Measurements from ENCODE around the gene SHISAL1. TPM values are rescaled to one million over a fixed set of nuclear protein-coding genes. Genes with fewer than 3 reads are reported as not detected.

The SHISAL1 gene
- total and polyA plus RNA-seq, 2 experiments from 2014 or later: 0.58 to 2.2 TPM

- no peak for DNase-seq
- Histone ChIP-seq H3K9ac (no peak overlapping the region), H3K9me3 (ENCODE audit: low read depth) (no peaks in the 10 kb centered on the region), H4K20me1 (ENCODE audit: insufficient read depth) (no peaks in the 10 kb centered on the region), H2AFZ (no peak overlapping the region), H3F3A (ENCODE audit: insufficient read depth) (no peaks in the 10 kb centered on the region), H3K36me3 (ENCODE audit: low read depth) (no peaks in the 10 kb centered on the region), H3K4me2 (ENCODE audit: unreplicated experiment) (no peak overlapping the region), H3K4me3 (no peak overlapping the region), H3K9me2 (ENCODE audit: insufficient read depth) (no peaks in the 10 kb centered on the region), H3K79me2 (ENCODE audit: insufficient read depth) (no peaks in the 10 kb centered on the region), H3K27ac (no peak overlapping the region), H3K27me3 (replicated peaks; ENCODE audit: insufficient read depth) (no peaks in the 10 kb centered on the region; the same call in 1 of the 2 replicates), H3K4me1 (ENCODE audit: insufficient read depth) (no peaks in the 10 kb centered on the region)
- in situ Hi-C loops (cut with MboI): no loop called here
- TF ChIP-seq EZH2phosphoT487 (IDR thresholded peaks at IDR 0.05; ENCODE audit: insufficient read depth, low read depth): no peak
- 95% methylated on average over 22 of the region's 22 CpGs for WGBS, 2 experiments (ENCODE audit: low coverage in 1 of 2, low lambda C conversion rate in 2 of 2, missing lambda C conversion rate in 2 of 2)
Observed at GRCh38 chr22:44274918-44275630, 37.7 kb downstream of the SHISAL1 start.

DNA sequence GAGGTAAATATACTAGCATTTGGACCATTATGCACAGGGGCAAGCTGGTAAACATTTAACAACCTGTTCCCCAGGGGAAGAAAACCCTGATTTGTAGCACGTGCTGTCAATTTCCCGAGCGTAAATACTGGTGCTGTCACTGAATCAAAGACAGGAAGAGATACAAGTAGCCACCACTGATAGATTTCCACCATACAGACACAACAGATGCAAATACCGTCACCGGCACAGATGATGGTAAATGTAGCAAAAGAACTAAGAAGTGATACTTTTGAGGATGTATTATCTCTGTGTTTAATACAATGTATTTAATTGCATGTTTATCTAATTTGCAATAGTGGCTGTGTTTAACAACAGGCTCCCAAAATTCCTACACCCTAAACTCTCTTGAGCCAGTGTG lies 39.6 kb downstream of the SHISAL1 start:
- Histone ChIP-seq H3K27ac (no peak overlapping the region), H3K79me2 (ENCODE audit: insufficient read depth) (no peaks in the 10 kb centered on the region), H3K9me3 (ENCODE audit: low read depth) (no peaks in the 10 kb centered on the region), H3K4me1 (ENCODE audit: insufficient read depth) (no peaks in the 10 kb centered on the region), H3K4me3 (no peak overlapping the region), H4K20me1 (ENCODE audit: insufficient read depth) (no peaks in the 10 kb centered on the region), H3K27me3 (replicated peaks; ENCODE audit: insufficient read depth) (no peaks in the 10 kb centered on the region), H3F3A (ENCODE audit: insufficient read depth) (no peaks in the 10 kb centered on the region), H2AFZ (no peak overlapping the region), H3K36me3 (ENCODE audit: low read depth) (no peaks in the 10 kb centered on the region), H3K9me2 (ENCODE audit: insufficient read depth) (no peaks in the 10 kb centered on the region), H3K4me2 (ENCODE audit: unreplicated experiment) (no peak overlapping the region), H3K9ac (no peak overlapping the region)
- TF ChIP-seq EZH2phosphoT487 (IDR thresholded peaks at IDR 0.05; ENCODE audit: insufficient read depth, low read depth): no peak
- TF ChIP-seq EZH2 (IDR thresholded peaks at IDR 0.05; ENCODE audit: insufficient read depth, poor library complexity, severe bottlenecking): no peak
- 87 to 88% methylated on average over 5 of the region's 5 CpGs for WGBS, 2 experiments (ENCODE audit: low coverage in 1 of 2, low lambda C conversion rate in 2 of 2, missing lambda C conversion rate in 2 of 2)
- no peak for DNase-seq
- in situ Hi-C loops (cut with MboI): no loop called here

GRCh38 chr22:44272401-44272771 lies 40.4 kb downstream of the SHISAL1 start:
- Histone ChIP-seq H3K4me2 (ENCODE audit: unreplicated experiment) (no peak overlapping the region), H3K4me1 (ENCODE audit: insufficient read depth) (no peaks in the 10 kb centered on the region), H3F3A (ENCODE audit: insufficient read depth) (no peaks in the 10 kb centered on the region), H3K27ac (no peak overlapping the region), H3K79me2 (ENCODE audit: insufficient read depth) (no peaks in the 10 kb centered on the region), H3K27me3 (replicated peaks; ENCODE audit: insufficient read depth) (no peaks in the 10 kb centered on the region), H3K9me3 (ENCODE audit: low read depth) (no peaks in the 10 kb centered on the region), H3K9me2 (ENCODE audit: insufficient read depth) (no peaks in the 10 kb centered on the region), H3K36me3 (ENCODE audit: low read depth) (no peaks in the 10 kb centered on the region), H3K4me3 (no peak overlapping the region), H4K20me1 (ENCODE audit: insufficient read depth) (no peaks in the 10 kb centered on the region), H2AFZ (no peak overlapping the region), H3K9ac (no peak overlapping the region)
- in situ Hi-C loops (cut with MboI): no loop called here
- 37 to 40% methylated on average over 5 of the region's 5 CpGs for WGBS, 2 experiments (ENCODE audit: low coverage in 1 of 2, low lambda C conversion rate in 2 of 2, missing lambda C conversion rate in 2 of 2)
- TF ChIP-seq EZH2 (IDR thresholded peaks at IDR 0.05; ENCODE audit: insufficient read depth, poor library complexity, severe bottlenecking): no peak
- TF ChIP-seq EZH2phosphoT487 (IDR thresholded peaks at IDR 0.05; ENCODE audit: insufficient read depth, low read depth): no peak
- no peak for DNase-seq

DNA sequence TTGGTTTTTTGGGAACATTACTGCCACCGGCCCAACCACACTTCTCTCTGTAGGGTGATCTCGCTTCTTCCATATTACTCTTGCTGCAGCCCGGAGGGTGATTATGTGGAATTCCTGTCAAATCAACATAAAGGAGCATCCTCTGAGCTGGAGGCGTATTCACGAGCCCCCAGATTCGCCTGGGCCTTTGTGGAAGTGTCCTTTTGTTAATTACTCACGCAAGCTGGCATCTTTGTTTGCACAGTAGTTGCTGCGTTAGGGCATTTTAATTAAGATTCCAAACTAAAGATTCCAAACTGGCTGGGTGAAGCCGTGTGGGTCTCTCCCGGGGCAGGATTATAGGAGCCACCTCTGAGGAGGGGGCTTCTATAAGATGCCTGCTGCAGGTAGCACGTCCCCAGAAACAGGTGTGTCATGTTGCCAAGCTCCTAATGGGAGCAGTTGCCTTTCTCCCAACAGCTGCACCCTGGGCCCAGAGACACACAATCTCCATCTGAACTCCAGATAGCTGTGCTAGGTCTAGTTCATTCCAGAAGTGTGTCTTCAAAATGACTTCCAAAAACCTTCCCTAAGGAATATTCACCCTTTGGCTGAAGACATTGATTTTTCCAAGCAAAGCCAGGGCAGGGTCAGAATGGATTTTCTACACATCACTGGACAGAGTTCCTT lies 40.9 kb downstream of the SHISAL1 start:
- no peaks in the 10 kb centered on the region for H3K36me3 ChIP-seq (ENCODE audit: low read depth)
- no peaks in the 10 kb centered on the region for H3K27me3 ChIP-seq (replicated peaks; ENCODE audit: insufficient read depth)
- no peaks in the 10 kb centered on the region for H3F3A ChIP-seq (ENCODE audit: insufficient read depth)
- H3K79me2 ChIP-seq (ENCODE audit: insufficient read depth): no peaks in the 10 kb centered on the region
- no peaks in the 10 kb centered on the region for H4K20me1 ChIP-seq (ENCODE audit: insufficient read depth)
- H2AFZ ChIP-seq: no peak overlapping the region
- TF ChIP-seq EZH2 (IDR thresholded peaks at IDR 0.05; ENCODE audit: insufficient read depth, poor library complexity, severe bottlenecking) (no peak), EZH2phosphoT487 (IDR thresholded peaks at IDR 0.05; ENCODE audit: insufficient read depth, low read depth) (no peak)
- H3K4me1 ChIP-seq (ENCODE audit: insufficient read depth): no peaks in the 10 kb centered on the region
- no peak for DNase-seq
- H3K9ac ChIP-seq: no peak overlapping the region
- H3K27ac ChIP-seq: no peak overlapping the region
- 94 to 96% methylated on average over 11 of the region's 11 CpGs for WGBS, 2 experiments (ENCODE audit: low coverage in 1 of 2, low lambda C conversion rate in 2 of 2, missing lambda C conversion rate in 2 of 2)
- H3K4me2 ChIP-seq (ENCODE audit: unreplicated experiment): no peak overlapping the region
- H3K9me3 ChIP-seq (ENCODE audit: low read depth): no peaks in the 10 kb centered on the region
- no peaks in the 10 kb centered on the region for H3K9me2 ChIP-seq (ENCODE audit: insufficient read depth)
- H3K4me3 ChIP-seq: no peak overlapping the region
- in situ Hi-C loops (cut with MboI): no loop called here
